ENCODE measurements around the gene FBXO11. TPM values are rescaled to one million over a fixed set of nuclear protein-coding genes. Genes with fewer than 3 reads are reported as not detected.
"Not testable (repeated sequence)": the region's sequence is repeated elsewhere in the genome, so short reads cannot be mapped to it uniquely, and the experiment has no call there.

FBXO11 gene
- total and polyA plus RNA-seq, 9 donors: 37.1 to 56.2 (median 43.4) TPM

- Histone ChIP-seq H3K36me3 (ENCODE audit: control insufficient read depth, insufficient read depth, low read length) (no peaks in the 10 kb centered on the region), H3K27ac (ENCODE audit: low read length) (no peak overlapping the region), H3K4me3 (ENCODE audit: low read length) (no peak overlapping the region), H3K4me1 (ENCODE audit: control insufficient read depth, insufficient read depth, low read length) (no peaks in the 10 kb centered on the region), H3K27me3 (ENCODE audit: control insufficient read depth, insufficient read depth, low read length) (no peaks in the 10 kb centered on the region), H3K9me3 (replicated peaks; ENCODE audit: control insufficient read depth, low read depth, low read length) (no peaks in the 10 kb centered on the region)
- peak; percentile 14 for DNase-seq
- WGBS (ENCODE audit: insufficient coverage): 84% methylated on average over 13 of the region's 25 CpGs
Measured at GRCh38 chr2:47899915-47900816, 6.1 kb downstream of the FBXO11 start.

- no peak overlapping the region for H3K27ac ChIP-seq (ENCODE audit: low read length)
- DNase-seq: no peak
- H3K27me3 ChIP-seq (ENCODE audit: control insufficient read depth, insufficient read depth, low read length): no peaks in the 10 kb centered on the region
- no peaks in the 10 kb centered on the region for H3K36me3 ChIP-seq (ENCODE audit: control insufficient read depth, insufficient read depth, low read length)
- no peaks in the 10 kb centered on the region for H3K9me3 ChIP-seq (replicated peaks; ENCODE audit: control insufficient read depth, low read depth, low read length)
- no peaks in the 10 kb centered on the region for H3K4me1 ChIP-seq (ENCODE audit: control insufficient read depth, insufficient read depth, low read length)
- H3K4me3 ChIP-seq (ENCODE audit: low read length): no peak overlapping the region
- WGBS (ENCODE audit: insufficient coverage): no CpG with 5 or more reads among the region's 4 CpGs
Measured at GRCh38 chr2:47897883-47898731, 8.2 kb downstream of the FBXO11 start.

GRCh38 chr2:47897191-47897882 lies 9.0 kb downstream of the FBXO11 start:
- H3K27ac ChIP-seq (ENCODE audit: low read length): not testable (repeated sequence)

GRCh38 chr2:47896450-47896968 lies 9.8 kb downstream of the FBXO11 start:
- H3K27me3 ChIP-seq (ENCODE audit: control insufficient read depth, insufficient read depth, low read length): no peaks in the 10 kb centered on the region
- H3K9me3 ChIP-seq (replicated peaks; ENCODE audit: control insufficient read depth, low read depth, low read length): no peaks in the 10 kb centered on the region
- no peak overlapping the region for H3K4me3 ChIP-seq (ENCODE audit: low read length)
- H3K27ac ChIP-seq (ENCODE audit: low read length): no peak overlapping the region
- H3K4me1 ChIP-seq (ENCODE audit: control insufficient read depth, insufficient read depth, low read length): no peaks in the 10 kb centered on the region
- no peaks in the 10 kb centered on the region for H3K36me3 ChIP-seq (ENCODE audit: control insufficient read depth, insufficient read depth, low read length)
- DNase-seq: no peak
- 94% methylated on average over 5 of the region's 5 CpGs for WGBS (ENCODE audit: insufficient coverage)

More at GRCh38 chr2:47897191-47897882, 9.0 kb downstream of the FBXO11 start:
- H3K9me3 ChIP-seq (replicated peaks; ENCODE audit: control insufficient read depth, low read depth, low read length); H3K4me1 ChIP-seq (ENCODE audit: control insufficient read depth, insufficient read depth, low read length); H3K36me3 ChIP-seq (ENCODE audit: control insufficient read depth, insufficient read depth, low read length); H3K4me3 ChIP-seq (ENCODE audit: low read length); H3K27me3 ChIP-seq (ENCODE audit: control insufficient read depth, insufficient read depth, low read length); DNase-seq: not testable (repeated sequence)
- WGBS (ENCODE audit: insufficient coverage): 20% methylated on average over 1 of the region's 5 CpGs

- H3K27me3 ChIP-seq (ENCODE audit: control insufficient read depth, insufficient read depth, low read length): no peaks in the 10 kb centered on the region
- H3K9me3 ChIP-seq (replicated peaks; ENCODE audit: control insufficient read depth, low read depth, low read length): no peaks in the 10 kb centered on the region
- no peak for DNase-seq
- H3K4me1 ChIP-seq (ENCODE audit: control insufficient read depth, insufficient read depth, low read length): no peaks in the 10 kb centered on the region
- H3K36me3 ChIP-seq (ENCODE audit: control insufficient read depth, insufficient read depth, low read length): peaks cover 2% of the 10 kb centered on the region
- no peak overlapping the region for H3K27ac ChIP-seq (ENCODE audit: low read length)
- no peak overlapping the region for H3K4me3 ChIP-seq (ENCODE audit: low read length)
- WGBS (ENCODE audit: insufficient coverage): no CpG with 5 or more reads among the region's 1 CpG
Measured at GRCh38 chr2:47893771-47894170, 12.5 kb downstream of the FBXO11 start.

- no peaks in the 10 kb centered on the region for H3K4me1 ChIP-seq (ENCODE audit: control insufficient read depth, insufficient read depth, low read length)
Measured at GRCh38 chr2:47892338-47892730, 14.0 kb downstream of the FBXO11 start.

GRCh38 chr2:47891369-47892337 lies 14.6 kb downstream of the FBXO11 start:
- no peak for DNase-seq
- no peak overlapping the region for H3K27ac ChIP-seq (ENCODE audit: low read length)
- no CpG with 5 or more reads among the region's 2 CpGs for WGBS (ENCODE audit: insufficient coverage)
- H3K4me3 ChIP-seq (ENCODE audit: low read length): no peak overlapping the region
- H3K4me1 ChIP-seq (ENCODE audit: control insufficient read depth, insufficient read depth, low read length): no peaks in the 10 kb centered on the region
- no peaks in the 10 kb centered on the region for H3K27me3 ChIP-seq (ENCODE audit: control insufficient read depth, insufficient read depth, low read length)
- no peaks in the 10 kb centered on the region for H3K9me3 ChIP-seq (replicated peaks; ENCODE audit: control insufficient read depth, low read depth, low read length)
- peaks cover 2% of the 10 kb centered on the region for H3K36me3 ChIP-seq (ENCODE audit: control insufficient read depth, insufficient read depth, low read length)

More at GRCh38 chr2:47892338-47892730, 14.0 kb downstream of the FBXO11 start:
- no peak for DNase-seq
- no peak overlapping the region for H3K4me3 ChIP-seq (ENCODE audit: low read length)
- H3K27ac ChIP-seq (ENCODE audit: low read length): no peak overlapping the region
- no peaks in the 10 kb centered on the region for H3K9me3 ChIP-seq (replicated peaks; ENCODE audit: control insufficient read depth, low read depth, low read length)
- 100% methylated on average over 1 of the region's 2 CpGs for WGBS (ENCODE audit: insufficient coverage)
- no peaks in the 10 kb centered on the region for H3K27me3 ChIP-seq (ENCODE audit: control insufficient read depth, insufficient read depth, low read length)
- peaks cover 2% of the 10 kb centered on the region for H3K36me3 ChIP-seq (ENCODE audit: control insufficient read depth, insufficient read depth, low read length)

GRCh38 chr2:47890711-47891368 lies 15.5 kb downstream of the FBXO11 start:
- WGBS (ENCODE audit: insufficient coverage): no CpG with 5 or more reads among the region's 10 CpGs
- no peak overlapping the region for H3K4me3 ChIP-seq (ENCODE audit: low read length)
- no peaks in the 10 kb centered on the region for H3K4me1 ChIP-seq (ENCODE audit: control insufficient read depth, insufficient read depth, low read length)

More at GRCh38 chr2:47890711-47891368, 15.5 kb downstream of the FBXO11 start:
- Histone ChIP-seq H3K9me3 (replicated peaks; ENCODE audit: control insufficient read depth, low read depth, low read length) (no peaks in the 10 kb centered on the region), H3K36me3 (ENCODE audit: control insufficient read depth, insufficient read depth, low read length) (peaks cover 2% of the 10 kb centered on the region), H3K27me3 (ENCODE audit: control insufficient read depth, insufficient read depth, low read length) (no peaks in the 10 kb centered on the region), H3K27ac (ENCODE audit: low read length) (no peak overlapping the region)
- no peak for DNase-seq

All from muscle of leg (tissue), 11 donors.